ENCODE results near the gene YARS1.

The YARS1 gene

GRCh38 chr1:32755098-32755809 is 61.9 kb downstream of the YARS1 start:
- Histone ChIP-seq H2BK5ac (ENCODE audit: low read depth, low read length, poor library complexity, severe bottlenecking) (peak overlapping the region; percentile 40), H3K23ac (ENCODE audit: low read length in 2 of 2) (no peak overlapping the region), H3K4me2 (ENCODE audit: low read length, poor library complexity, severe bottlenecking) (peak overlapping the region; percentile 78), H3K9me3 (ENCODE audit: control insufficient read depth, low read length) (no peaks in the 10 kb centered on the region), H3K4me3 (ENCODE audit: insufficient read depth in 1 of 2, low read depth in 1 of 2, low read length in 2 of 2) (peak overlapping the region; percentile 53 to 73), H3K79me1 (replicated peaks; ENCODE audit: low read length, poor library complexity, severe bottlenecking) (peaks cover 21% of the 10 kb centered on the region), H2AFZ (ENCODE audit: low read depth, low read length) (no peak overlapping the region), H3K36me3 (ENCODE audit: control insufficient read depth in 1 of 2, insufficient read depth in 2 of 2, low read depth in 1 of 2, low read length in 2 of 2) (peaks cover 0 to 6% of the 10 kb centered on the region in 2 experiments), H3K9ac (ENCODE audit: low read length) (no peak overlapping the region), H3K4me1 (ENCODE audit: control insufficient read depth, insufficient read depth, low read depth, low read length) (peaks cover 35% of the 10 kb centered on the region), H3K27me3 (ENCODE audit: control insufficient read depth in 1 of 2, insufficient read depth in 1 of 2, low read length in 2 of 2) (no peaks in the 10 kb centered on the region), H2AK5ac (ENCODE audit: low read length, severe bottlenecking) (peak overlapping the region; percentile 90), H2BK120ac (ENCODE audit: low read depth, low read length) (no peak overlapping the region), H4K91ac (ENCODE audit: low read length) (no peak overlapping the region), H2BK15ac (ENCODE audit: low read depth, poor library complexity, severe bottlenecking) (no peak overlapping the region), H3K4ac (ENCODE audit: low read depth in 1 of 2, low read length in 2 of 2) (no peak overlapping the region), H3K14ac (ENCODE audit: low read length in 2 of 2) (no peak overlapping the region), H3K27ac (ENCODE audit: low read length, poor library complexity, severe bottlenecking) (peak overlapping the region; percentile 48), H4K8ac (ENCODE audit: low read length) (no peak overlapping the region), H3K18ac (ENCODE audit: low read depth in 1 of 2, low read length in 2 of 2) (peak overlapping the region in 1 of 2 experiments; percentile 44), H2BK12ac (ENCODE audit: low read length in 2 of 2) (peak overlapping the region; percentile 22 to 51)
- DNase-seq: no peak
- WGBS: 30% methylated on average over 7 of the region's 10 CpGs

DNA sequence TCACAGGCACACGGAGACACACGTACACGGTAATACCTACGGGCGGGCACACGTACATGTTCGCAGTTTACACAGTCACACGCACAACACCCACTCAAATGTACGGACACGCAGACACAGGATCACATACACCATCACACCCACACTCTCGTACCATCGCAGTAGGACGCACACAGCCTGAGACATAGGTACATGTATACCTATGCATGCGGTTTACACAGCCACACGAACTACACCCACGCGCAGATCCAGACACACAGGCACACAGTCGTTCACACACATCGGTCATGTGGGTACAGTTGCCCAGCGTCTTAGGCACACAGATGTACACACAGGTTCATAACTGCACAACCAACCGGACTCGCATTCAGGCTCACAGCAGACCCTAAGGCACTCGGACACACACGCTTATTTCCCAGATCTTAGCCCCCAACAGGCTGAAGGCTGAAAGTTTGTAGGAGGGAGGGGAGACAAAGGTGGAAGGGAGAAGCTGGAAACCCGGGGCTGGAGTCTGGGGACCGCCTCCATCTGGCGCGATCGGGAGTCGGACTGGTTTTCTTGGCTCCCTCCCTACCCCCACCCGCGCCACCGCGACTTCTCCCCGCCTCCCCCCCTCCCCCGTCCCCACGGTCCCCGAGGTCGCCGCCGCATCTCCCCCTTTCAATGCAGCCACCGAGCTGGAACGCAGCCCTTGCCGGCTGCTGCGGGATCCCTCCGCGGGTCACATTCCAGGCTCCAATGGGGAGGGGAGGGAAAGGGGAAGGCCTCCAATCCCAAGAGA is 62.7 kb downstream of the YARS1 start:
- Histone ChIP-seq H3K9me3 (ENCODE audit: control insufficient read depth, low read length) (no peaks in the 10 kb centered on the region), H2AFZ (ENCODE audit: low read depth, low read length) (peak overlapping the region; percentile 11), H3K27me3 (ENCODE audit: control insufficient read depth in 1 of 2, insufficient read depth in 1 of 2, low read length in 2 of 2) (no peaks in the 10 kb centered on the region), H4K8ac (ENCODE audit: low read length) (no peak overlapping the region), H3K23ac (ENCODE audit: low read length in 2 of 2) (peak overlapping the region in 1 of 2 experiments; percentile 96), H3K18ac (ENCODE audit: low read depth in 1 of 2, low read length in 2 of 2) (peak overlapping the region; percentile 59 to 69), H4K91ac (ENCODE audit: low read length) (peak overlapping the region; percentile 52), H3K4me2 (ENCODE audit: low read length, poor library complexity, severe bottlenecking) (peak overlapping the region; percentile 80), H3K14ac (ENCODE audit: low read length in 2 of 2) (peak overlapping the region in 1 of 2 experiments; percentile 61), H2BK12ac (ENCODE audit: low read length in 2 of 2) (peak overlapping the region; percentile 17 to 22), H2BK15ac (ENCODE audit: low read depth, poor library complexity, severe bottlenecking) (no peak overlapping the region), H3K4me3 (ENCODE audit: insufficient read depth in 1 of 2, low read depth in 1 of 2, low read length in 2 of 2) (peak overlapping the region; percentile 73 to 92), H3K79me1 (replicated peaks; ENCODE audit: low read length, poor library complexity, severe bottlenecking) (peaks cover 27% of the 10 kb centered on the region), H2AK5ac (ENCODE audit: low read length, severe bottlenecking) (peak overlapping the region; percentile 90), H2BK120ac (ENCODE audit: low read depth, low read length) (no peak overlapping the region), H2BK5ac (ENCODE audit: low read depth, low read length, poor library complexity, severe bottlenecking) (peak overlapping the region; percentile 40), H3K36me3 (ENCODE audit: control insufficient read depth in 1 of 2, insufficient read depth in 2 of 2, low read depth in 1 of 2, low read length in 2 of 2) (peaks cover 0 to 13% of the 10 kb centered on the region in 2 experiments), H3K27ac (ENCODE audit: low read length, poor library complexity, severe bottlenecking) (peak overlapping the region; percentile 48), H3K4me1 (ENCODE audit: control insufficient read depth, insufficient read depth, low read depth, low read length) (peaks cover 29% of the 10 kb centered on the region), H3K4ac (ENCODE audit: low read depth in 1 of 2, low read length in 2 of 2) (no peak overlapping the region), H3K9ac (ENCODE audit: low read length) (peak overlapping the region; percentile 83)
- DNase-seq: peak; percentile 46
- under 1% methylated on average over 33 of the region's 47 CpGs for WGBS

- WGBS: 8% methylated on average over 40 of the region's 66 CpGs
- Histone ChIP-seq H2AK5ac (ENCODE audit: low read length, severe bottlenecking) (no peak overlapping the region), H2AFZ (ENCODE audit: low read depth, low read length) (peak overlapping the region; percentile 84)
Measured at GRCh38 chr1:32753532-32754316, 63.4 kb downstream of the YARS1 start.

More at GRCh38 chr1:32753532-32754316, 63.4 kb downstream of the YARS1 start:
- peak overlapping the region; percentile 86 for H3K9ac ChIP-seq (ENCODE audit: low read length)
- peak overlapping the region in 1 of 2 experiments; percentile 55 for H3K4ac ChIP-seq (ENCODE audit: low read depth in 1 of 2, low read length in 2 of 2)
- peaks cover 0 to 13% of the 10 kb centered on the region in 2 experiments for H3K36me3 ChIP-seq (ENCODE audit: control insufficient read depth in 1 of 2, insufficient read depth in 2 of 2, low read depth in 1 of 2, low read length in 2 of 2)
- peaks cover 22% of the 10 kb centered on the region for H3K4me1 ChIP-seq (ENCODE audit: control insufficient read depth, insufficient read depth, low read depth, low read length)
- no peak overlapping the region for H3K27ac ChIP-seq (ENCODE audit: low read length, poor library complexity, severe bottlenecking)
- peak overlapping the region in 1 of 2 experiments; percentile 17 for H2BK12ac ChIP-seq (ENCODE audit: low read length in 2 of 2)
- peak; percentile 65 for DNase-seq
- H4K8ac ChIP-seq (ENCODE audit: low read length): peak overlapping the region; percentile 88
- H3K79me1 ChIP-seq (replicated peaks; ENCODE audit: low read length, poor library complexity, severe bottlenecking): peaks cover 30% of the 10 kb centered on the region
- H3K27me3 ChIP-seq (ENCODE audit: control insufficient read depth in 1 of 2, insufficient read depth in 1 of 2, low read length in 2 of 2): no peaks in the 10 kb centered on the region
- H3K9me3 ChIP-seq (ENCODE audit: control insufficient read depth, low read length): no peaks in the 10 kb centered on the region
- H2BK120ac ChIP-seq (ENCODE audit: low read depth, low read length): no peak overlapping the region
- H3K14ac ChIP-seq (ENCODE audit: low read length in 2 of 2): peak overlapping the region in 1 of 2 experiments; percentile 61
- peak overlapping the region; percentile 52 for H4K91ac ChIP-seq (ENCODE audit: low read length)
- H3K23ac ChIP-seq (ENCODE audit: low read length in 2 of 2): peak overlapping the region in 1 of 2 experiments; percentile 96
- no peak overlapping the region for H2BK5ac ChIP-seq (ENCODE audit: low read depth, low read length, poor library complexity, severe bottlenecking)
- H3K4me2 ChIP-seq (ENCODE audit: low read length, poor library complexity, severe bottlenecking): peak overlapping the region; percentile 80
- peak overlapping the region; percentile 49 for H2BK15ac ChIP-seq (ENCODE audit: low read depth, poor library complexity, severe bottlenecking)
- H3K4me3 ChIP-seq (ENCODE audit: insufficient read depth in 1 of 2, low read depth in 1 of 2, low read length in 2 of 2): peak overlapping the region; percentile 73 to 92
- H3K18ac ChIP-seq (ENCODE audit: low read depth in 1 of 2, low read length in 2 of 2): peak overlapping the region; percentile 59 to 82
